ENCODE results near the gene DIRAS3. TPM values are rescaled to one million over a fixed set of nuclear protein-coding genes. Genes with fewer than 3 reads are reported as not detected.

DIRAS3 gene
- total RNA-seq, result 2.1 and 4.0 TPM in 2 replicates

- Histone ChIP-seq H3K27me3 (ENCODE audit: insufficient read depth, low read length) (peaks cover 2% of the 10 kb centered on the region), H3K9me3 (ENCODE audit: low read depth, low read length) (no peaks in the 10 kb centered on the region), H2AFZ (ENCODE audit: low read length) (peak within 1 kb of the TSS; percentile 79), H3K27ac (ENCODE audit: low read depth, low read length) (no peak within 1 kb of the TSS), H3K4me1 (ENCODE audit: insufficient read depth, low read length) (no peaks in the 10 kb centered on the region), H3K36me3 (ENCODE audit: insufficient read depth, low read length) (no peaks in the 10 kb centered on the region), H4K20me1 (ENCODE audit: insufficient read depth, low read length) (no peaks in the 10 kb centered on the region), H3K79me2 (ENCODE audit: insufficient read depth, low read length) (no peaks in the 10 kb centered on the region), H3K4me2 (ENCODE audit: insufficient read depth, low read length) (peak within 1 kb of the TSS; percentile 81), H3K4me3 (ENCODE audit: insufficient read depth, low read length) (peak within 1 kb of the TSS; percentile 75)
- DNase-seq (ENCODE audit: insufficient read length, low spot score, missing footprints), result peak; percentile 87
- no peak for TF ChIP-seq CTCF (IDR thresholded peaks at IDR 0.05; ENCODE audit: extremely low read depth, low read depth, low read length)
Measured at GRCh38 chr1:68049941-68050878, at the start of gene DIRAS3. DIRAS3 (minus strand) TSS chr1:68050627; CDS start chr1:68047297, 3,330 bp downstream.

GRCh38 chr1:68093737-68094136 is 43.3 kb upstream of the DIRAS3 start:
- no peak overlapping the region for H2AFZ ChIP-seq (ENCODE audit: low read length)
- no peak overlapping the region for H3K27ac ChIP-seq (ENCODE audit: low read depth, low read length)
- H3K36me3 ChIP-seq (ENCODE audit: insufficient read depth, low read length), result no peaks in the 10 kb centered on the region
- H3K9me3 ChIP-seq (ENCODE audit: low read depth, low read length), result no peaks in the 10 kb centered on the region
- DNase-seq (ENCODE audit: insufficient read length, low spot score, missing footprints), result no peak
- H4K20me1 ChIP-seq (ENCODE audit: insufficient read depth, low read length), result no peaks in the 10 kb centered on the region
- TF ChIP-seq CTCF (IDR thresholded peaks at IDR 0.05; ENCODE audit: extremely low read depth, low read depth, low read length), result no peak
- no peaks in the 10 kb centered on the region for H3K27me3 ChIP-seq (ENCODE audit: insufficient read depth, low read length)
- no peaks in the 10 kb centered on the region for H3K79me2 ChIP-seq (ENCODE audit: insufficient read depth, low read length)
- H3K4me1 ChIP-seq (ENCODE audit: insufficient read depth, low read length), result peaks cover 6% of the 10 kb centered on the region
- H3K4me2 ChIP-seq (ENCODE audit: insufficient read depth, low read length), result no peak overlapping the region
- no peak overlapping the region for H3K4me3 ChIP-seq (ENCODE audit: insufficient read depth, low read length)

GRCh38 chr1:68087184-68087583 is 36.8 kb upstream of the DIRAS3 start:
- H3K79me2 ChIP-seq (ENCODE audit: insufficient read depth, low read length), result no peaks in the 10 kb centered on the region
- no peak overlapping the region for H3K27ac ChIP-seq (ENCODE audit: low read depth, low read length)
- no peaks in the 10 kb centered on the region for H3K9me3 ChIP-seq (ENCODE audit: low read depth, low read length)
- H3K36me3 ChIP-seq (ENCODE audit: insufficient read depth, low read length), result no peaks in the 10 kb centered on the region
- no peaks in the 10 kb centered on the region for H4K20me1 ChIP-seq (ENCODE audit: insufficient read depth, low read length)
- no peak for DNase-seq (ENCODE audit: insufficient read length, low spot score, missing footprints)
- H3K4me3 ChIP-seq (ENCODE audit: insufficient read depth, low read length), result no peak overlapping the region
- H3K27me3 ChIP-seq (ENCODE audit: insufficient read depth, low read length), result no peaks in the 10 kb centered on the region
- H3K4me1 ChIP-seq (ENCODE audit: insufficient read depth, low read length), result peaks cover 5% of the 10 kb centered on the region
- TF ChIP-seq CTCF (IDR thresholded peaks at IDR 0.05; ENCODE audit: extremely low read depth, low read depth, low read length), result no peak
- peak overlapping the region; percentile 7 for H2AFZ ChIP-seq (ENCODE audit: low read length)
- H3K4me2 ChIP-seq (ENCODE audit: insufficient read depth, low read length), result no peak overlapping the region

GRCh38 chr1:68085752-68086151 is 35.3 kb upstream of the DIRAS3 start:
- H3K79me2 ChIP-seq (ENCODE audit: insufficient read depth, low read length), result no peaks in the 10 kb centered on the region
- H4K20me1 ChIP-seq (ENCODE audit: insufficient read depth, low read length), result no peaks in the 10 kb centered on the region
- no peaks in the 10 kb centered on the region for H3K27me3 ChIP-seq (ENCODE audit: insufficient read depth, low read length)
- no peak overlapping the region for H3K4me3 ChIP-seq (ENCODE audit: insufficient read depth, low read length)
- no peaks in the 10 kb centered on the region for H3K36me3 ChIP-seq (ENCODE audit: insufficient read depth, low read length)
- no peak overlapping the region for H3K27ac ChIP-seq (ENCODE audit: low read depth, low read length)
- no peak overlapping the region for H3K4me2 ChIP-seq (ENCODE audit: insufficient read depth, low read length)
- H3K9me3 ChIP-seq (ENCODE audit: low read depth, low read length), result no peaks in the 10 kb centered on the region
- TF ChIP-seq CTCF (IDR thresholded peaks at IDR 0.05; ENCODE audit: extremely low read depth, low read depth, low read length), result no peak
- no peak overlapping the region for H2AFZ ChIP-seq (ENCODE audit: low read length)
- no peak for DNase-seq (ENCODE audit: insufficient read length, low spot score, missing footprints)
- peaks cover 5% of the 10 kb centered on the region for H3K4me1 ChIP-seq (ENCODE audit: insufficient read depth, low read length)
